Neural cell (in vitro differentiated cells): ENCODE results near the gene ANKFN1. TPM values are rescaled to one million over a fixed set of nuclear protein-coding genes. Genes with fewer than 3 reads are reported as not detected.
A peak's percentile ranks its signal among the peaks of the same experiment; 100 is the strongest.

Source experiments
- H2AFZ ChIP-seq: fragments of 200-600, 300-800 bp; sonication (generic), shearing (Covaris generic); 2 replicates; pipeline ENCODE4 v1.6.0; 2014; ENCODE audit warnings: low read depth, mild to moderate bottlenecking, antibody characterized with exemption, low read length, moderate library complexity
- H3F3A ChIP-seq: fragments of 200-600 bp; shearing (Covaris generic); 2 replicates; pipeline ENCODE4 v1.6.1; 2016; ENCODE audit warnings: mild to moderate bottlenecking, moderate library complexity, mixed read lengths, antibody characterized with exemption, low read length; ENCODE audit not compliant: insufficient read depth, poor library complexity, severe bottlenecking
- H3K27ac ChIP-seq: fragments of 200-600, 300-800 bp; sonication (generic), shearing (Covaris generic); 2 replicates; pipeline ENCODE4 v1.5.1; 2014; ENCODE audit warnings: mild to moderate bottlenecking, low read length, moderate library complexity
- H3K27me3 ChIP-seq: fragments of 300-800, 200-600 bp; sonication (generic), shearing (Covaris generic); 2 replicates; pipeline ENCODE4 v1.6.0; 2014; ENCODE audit warnings: mild to moderate bottlenecking, low read depth, low read length, moderate library complexity; ENCODE audit not compliant: insufficient read depth
- H3K36me3 ChIP-seq: fragments of 300-800, 200-600 bp; sonication (generic), shearing (Covaris generic); 2 replicates; pipeline ENCODE4 v1.5.1; 2014; ENCODE audit warnings: mild to moderate bottlenecking, antibody characterized with exemption, low read length, moderate library complexity; ENCODE audit not compliant: insufficient read depth
- H3K4me2 ChIP-seq: fragments of 300-800, 200-600 bp; sonication (generic), shearing (Covaris generic); 2 replicates; pipeline ENCODE4 v1.6.0; 2014; ENCODE audit warnings: mild to moderate bottlenecking, low read length
- H3K4me3 ChIP-seq: fragments of 300-800, 200-600 bp; sonication (generic), shearing (Covaris generic); 2 replicates; pipeline ENCODE4 v1.5.1; 2014; ENCODE audit warnings: mild to moderate bottlenecking, low read length, moderate library complexity
- H3K79me2 ChIP-seq: fragments of 200-600 bp; shearing (Covaris generic); replicated peaks from 2 replicates; pipeline ENCODE4 v1.6.0; 2014; ENCODE audit warnings: mild to moderate bottlenecking, low read length, moderate library complexity; ENCODE audit not compliant: insufficient read depth
- H3K9ac ChIP-seq: fragments of 300-800, 200-600 bp; sonication (generic), shearing (Covaris generic); 2 replicates; pipeline ENCODE4 v1.6.1; 2016; ENCODE audit warnings: mild to moderate bottlenecking, low read length, mixed read lengths
- H3K9me2 ChIP-seq: fragments of 200-600 bp; shearing (Covaris generic); 2 replicates; pipeline ENCODE4 v1.6.1; 2016; ENCODE audit warnings: mild to moderate bottlenecking, low read length, mixed read lengths; ENCODE audit not compliant: insufficient read depth
- H3K9me3 ChIP-seq: fragments of 200-600, 300-800 bp; sonication (generic), shearing (Covaris generic); 2 replicates; pipeline ENCODE4 v1.6.1; 2016; ENCODE audit warnings: mild to moderate bottlenecking, mixed run types, low read length, moderate library complexity, mixed read lengths
- H4K20me1 ChIP-seq: fragments of 200-600 bp; shearing (Covaris generic); 2 replicates; pipeline ENCODE4 v1.6.1; 2016; ENCODE audit warnings: mild to moderate bottlenecking, mixed run types; ENCODE audit not compliant: insufficient read depth
- EP300 ChIP-seq: fragments of 450-650 bp; conservative IDR thresholded peaks from 2 replicates; pipeline ENCODE4 v1.6.1; 2014; ENCODE audit warnings: antibody characterized with exemption, mild to moderate bottlenecking, moderate library complexity; ENCODE audit not compliant: poor library complexity, severe bottlenecking
- EZH2 ChIP-seq: fragments of 200-600, 300-800 bp; shearing (Covaris generic), sonication (generic); IDR thresholded peaks from 2 replicates; pipeline ENCODE4 v1.6.1; 2014; ENCODE audit warnings: antibody characterized with exemption, low read length, borderline replicate concordance, mild to moderate bottlenecking; ENCODE audit not compliant: insufficient read depth, poor library complexity, severe bottlenecking
- MXI1 ChIP-seq: fragments of 450-650 bp; conservative IDR thresholded peaks from 2 replicates; pipeline ENCODE4 v1.6.1; 2014; ENCODE audit warnings: antibody characterized with exemption, mild to moderate bottlenecking; ENCODE audit not compliant: poor library complexity, severe bottlenecking
- POLR2AphosphoS5 ChIP-seq: IDR thresholded peaks from 2 replicates; pipeline ENCODE4 v1.6.1; 2012
- RAD21 ChIP-seq: fragments of 450-650 bp; conservative IDR thresholded peaks from 2 replicates; pipeline ENCODE4 v1.6.1; 2014; ENCODE audit warnings: antibody characterized with exemption, mild to moderate bottlenecking, moderate library complexity
- SMC3 ChIP-seq: fragments of 450-650 bp; conservative IDR thresholded peaks from 2 replicates; pipeline ENCODE4 v1.6.1; 2014; ENCODE audit warnings: antibody characterized with exemption, mild to moderate bottlenecking, moderate library complexity; ENCODE audit not compliant: poor library complexity
- TAF1 ChIP-seq: IDR thresholded peaks from 2 replicates; pipeline ENCODE4 v1.6.1; 2012; ENCODE audit warnings: low read depth
- polyA plus RNA-seq: library from polyadenylated mRNA; depleted of rRNA; stranded (reverse); fragments of >200 nt; gene quantifications from 2 replicates; pipeline ENCODE4 v1.2.3, GENCODE V29; 2014
- TF ChIP-seq, protein P1 (sequence below): IDR thresholded peaks from 2 replicates; pipeline ENCODE4 v1.6.1; 2012; ENCODE audit warnings: borderline replicate concordance
- TF ChIP-seq, protein P2 (sequence below): fragments of 450-650 bp; IDR thresholded peaks from 2 replicates; pipeline ENCODE4 v1.5.1; 2014; ENCODE audit warnings: antibody characterized with exemption, mild to moderate bottlenecking, moderate library complexity; ENCODE audit not compliant: poor library complexity, severe bottlenecking

Gene ANKFN1
- polyA plus RNA-seq, 1 donor from 2014 or later = 0.14 TPM

GRCh38 chr17:56130026-56130425 lies 23.2 kb upstream of the ANKFN1 start:
- Histone ChIP-seq H3K36me3 (no peaks in the 10 kb centered on the region), H2AFZ (no peak overlapping the region), H3K9ac (no peak overlapping the region), H3K9me2 (no peaks in the 10 kb centered on the region), H3K9me3 (no peaks in the 10 kb centered on the region), H3K4me2 (peak overlapping the region; percentile 32), H3K79me2 (no peaks in the 10 kb centered on the region), H4K20me1 (no peaks in the 10 kb centered on the region), H3K27me3 (no peaks in the 10 kb centered on the region), H3K27ac (no peak overlapping the region), H3F3A (no peaks in the 10 kb centered on the region), H3K4me3 (peak overlapping the region; percentile 19)
- TF ChIP-seq SMC3 (no peak), POLR2AphosphoS5 (no peak), TAF1 (no peak), MXI1 (no peak), EZH2 (no peak), EP300 (no peak), RAD21 (no peak)
- TF ChIP-seq, protein P1, sequence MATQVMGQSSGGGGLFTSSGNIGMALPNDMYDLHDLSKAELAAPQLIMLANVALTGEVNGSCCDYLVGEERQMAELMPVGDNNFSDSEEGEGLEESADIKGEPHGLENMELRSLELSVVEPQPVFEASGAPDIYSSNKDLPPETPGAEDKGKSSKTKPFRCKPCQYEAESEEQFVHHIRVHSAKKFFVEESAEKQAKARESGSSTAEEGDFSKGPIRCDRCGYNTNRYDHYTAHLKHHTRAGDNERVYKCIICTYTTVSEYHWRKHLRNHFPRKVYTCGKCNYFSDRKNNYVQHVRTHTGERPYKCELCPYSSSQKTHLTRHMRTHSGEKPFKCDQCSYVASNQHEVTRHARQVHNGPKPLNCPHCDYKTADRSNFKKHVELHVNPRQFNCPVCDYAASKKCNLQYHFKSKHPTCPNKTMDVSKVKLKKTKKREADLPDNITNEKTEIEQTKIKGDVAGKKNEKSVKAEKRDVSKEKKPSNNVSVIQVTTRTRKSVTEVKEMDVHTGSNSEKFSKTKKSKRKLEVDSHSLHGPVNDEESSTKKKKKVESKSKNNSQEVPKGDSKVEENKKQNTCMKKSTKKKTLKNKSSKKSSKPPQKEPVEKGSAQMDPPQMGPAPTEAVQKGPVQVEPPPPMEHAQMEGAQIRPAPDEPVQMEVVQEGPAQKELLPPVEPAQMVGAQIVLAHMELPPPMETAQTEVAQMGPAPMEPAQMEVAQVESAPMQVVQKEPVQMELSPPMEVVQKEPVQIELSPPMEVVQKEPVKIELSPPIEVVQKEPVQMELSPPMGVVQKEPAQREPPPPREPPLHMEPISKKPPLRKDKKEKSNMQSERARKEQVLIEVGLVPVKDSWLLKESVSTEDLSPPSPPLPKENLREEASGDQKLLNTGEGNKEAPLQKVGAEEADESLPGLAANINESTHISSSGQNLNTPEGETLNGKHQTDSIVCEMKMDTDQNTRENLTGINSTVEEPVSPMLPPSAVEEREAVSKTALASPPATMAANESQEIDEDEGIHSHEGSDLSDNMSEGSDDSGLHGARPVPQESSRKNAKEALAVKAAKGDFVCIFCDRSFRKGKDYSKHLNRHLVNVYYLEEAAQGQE = no peak
- TF ChIP-seq, protein P2, sequence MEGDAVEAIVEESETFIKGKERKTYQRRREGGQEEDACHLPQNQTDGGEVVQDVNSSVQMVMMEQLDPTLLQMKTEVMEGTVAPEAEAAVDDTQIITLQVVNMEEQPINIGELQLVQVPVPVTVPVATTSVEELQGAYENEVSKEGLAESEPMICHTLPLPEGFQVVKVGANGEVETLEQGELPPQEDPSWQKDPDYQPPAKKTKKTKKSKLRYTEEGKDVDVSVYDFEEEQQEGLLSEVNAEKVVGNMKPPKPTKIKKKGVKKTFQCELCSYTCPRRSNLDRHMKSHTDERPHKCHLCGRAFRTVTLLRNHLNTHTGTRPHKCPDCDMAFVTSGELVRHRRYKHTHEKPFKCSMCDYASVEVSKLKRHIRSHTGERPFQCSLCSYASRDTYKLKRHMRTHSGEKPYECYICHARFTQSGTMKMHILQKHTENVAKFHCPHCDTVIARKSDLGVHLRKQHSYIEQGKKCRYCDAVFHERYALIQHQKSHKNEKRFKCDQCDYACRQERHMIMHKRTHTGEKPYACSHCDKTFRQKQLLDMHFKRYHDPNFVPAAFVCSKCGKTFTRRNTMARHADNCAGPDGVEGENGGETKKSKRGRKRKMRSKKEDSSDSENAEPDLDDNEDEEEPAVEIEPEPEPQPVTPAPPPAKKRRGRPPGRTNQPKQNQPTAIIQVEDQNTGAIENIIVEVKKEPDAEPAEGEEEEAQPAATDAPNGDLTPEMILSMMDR = no peak

GRCh38 chr17:56130631-56131030 lies 22.6 kb upstream of the ANKFN1 start:
- no peak overlapping the region for H3K4me2 ChIP-seq
- H3K9me2 ChIP-seq = no peaks in the 10 kb centered on the region
- no peaks in the 10 kb centered on the region for H4K20me1 ChIP-seq
- peak overlapping the region; percentile 19 for H3K4me3 ChIP-seq
- TF ChIP-seq RAD21 (no peak), SMC3 (no peak), EP300 (no peak), MXI1 (no peak), TAF1 (no peak), POLR2AphosphoS5 (no peak), EZH2 (no peak)
- TF ChIP-seq, protein P2 = no peak
- TF ChIP-seq, protein P1 = no peak
- H3K9ac ChIP-seq = no peak overlapping the region
- H3K9me3 ChIP-seq = no peaks in the 10 kb centered on the region
- H3K36me3 ChIP-seq = no peaks in the 10 kb centered on the region
- H3K27me3 ChIP-seq = no peaks in the 10 kb centered on the region
- no peaks in the 10 kb centered on the region for H3F3A ChIP-seq
- no peak overlapping the region for H2AFZ ChIP-seq
- no peaks in the 10 kb centered on the region for H3K79me2 ChIP-seq
- H3K27ac ChIP-seq = no peak overlapping the region
